Measurements from ENCODE around the gene MLPH.

- no peak for TF ChIP-seq CTCF (IDR thresholded peaks at IDR 0.05)
- TF ChIP-seq POLR2AphosphoS5 (IDR thresholded peaks at IDR 0.05; ENCODE audit: insufficient read depth in 1 of 2, low read depth in 1 of 2) = no peak
Observed at GRCh38 chr2:237520290-237520689, 33.2 kb downstream of the MLPH start.
